ENCODE data around the gene ST7.

ST7 gene

DNA sequence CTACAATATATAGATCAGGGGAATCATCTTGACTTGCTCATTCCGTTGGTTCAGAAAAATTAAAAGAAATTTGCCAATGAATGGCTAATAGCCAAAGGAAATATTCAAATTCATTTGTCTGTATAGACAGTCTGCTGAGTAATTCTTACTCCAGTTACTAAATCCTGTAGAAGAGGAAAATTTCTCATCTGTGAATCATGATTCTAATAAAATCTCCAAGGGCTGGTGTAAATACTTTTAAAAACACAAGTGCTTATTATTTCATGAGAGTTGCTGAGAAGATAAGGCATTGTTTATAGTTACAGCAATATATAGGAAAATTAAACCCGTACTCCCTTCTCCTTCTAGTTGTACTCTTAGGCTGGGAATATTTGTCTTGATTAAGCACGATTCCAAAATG lies 316.6 kb downstream of the ST7 start:
- TF ChIP-seq, protein P1, sequence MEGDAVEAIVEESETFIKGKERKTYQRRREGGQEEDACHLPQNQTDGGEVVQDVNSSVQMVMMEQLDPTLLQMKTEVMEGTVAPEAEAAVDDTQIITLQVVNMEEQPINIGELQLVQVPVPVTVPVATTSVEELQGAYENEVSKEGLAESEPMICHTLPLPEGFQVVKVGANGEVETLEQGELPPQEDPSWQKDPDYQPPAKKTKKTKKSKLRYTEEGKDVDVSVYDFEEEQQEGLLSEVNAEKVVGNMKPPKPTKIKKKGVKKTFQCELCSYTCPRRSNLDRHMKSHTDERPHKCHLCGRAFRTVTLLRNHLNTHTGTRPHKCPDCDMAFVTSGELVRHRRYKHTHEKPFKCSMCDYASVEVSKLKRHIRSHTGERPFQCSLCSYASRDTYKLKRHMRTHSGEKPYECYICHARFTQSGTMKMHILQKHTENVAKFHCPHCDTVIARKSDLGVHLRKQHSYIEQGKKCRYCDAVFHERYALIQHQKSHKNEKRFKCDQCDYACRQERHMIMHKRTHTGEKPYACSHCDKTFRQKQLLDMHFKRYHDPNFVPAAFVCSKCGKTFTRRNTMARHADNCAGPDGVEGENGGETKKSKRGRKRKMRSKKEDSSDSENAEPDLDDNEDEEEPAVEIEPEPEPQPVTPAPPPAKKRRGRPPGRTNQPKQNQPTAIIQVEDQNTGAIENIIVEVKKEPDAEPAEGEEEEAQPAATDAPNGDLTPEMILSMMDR (conservative IDR thresholded peaks at IDR 0.05; ENCODE audit: control insufficient read depth, insufficient read depth, low read depth, low read length), result no peak
- H3K4me3 ChIP-seq (ENCODE audit: control insufficient read depth, low read depth, low read length), result no peak overlapping the region
- DNase-seq (ENCODE audit: low read depth), result peak; percentile 89

- TF ChIP-seq, protein P1 (conservative IDR thresholded peaks at IDR 0.05; ENCODE audit: control insufficient read depth, insufficient read depth, low read depth, low read length), result no peak
- DNase-seq (ENCODE audit: low read depth), result peak; percentile 97
- no peak overlapping the region for H3K4me3 ChIP-seq (ENCODE audit: control insufficient read depth, low read depth, low read length)
Measured at GRCh38 chr7:117270371-117270770, 317.1 kb downstream of the ST7 start.

DNA sequence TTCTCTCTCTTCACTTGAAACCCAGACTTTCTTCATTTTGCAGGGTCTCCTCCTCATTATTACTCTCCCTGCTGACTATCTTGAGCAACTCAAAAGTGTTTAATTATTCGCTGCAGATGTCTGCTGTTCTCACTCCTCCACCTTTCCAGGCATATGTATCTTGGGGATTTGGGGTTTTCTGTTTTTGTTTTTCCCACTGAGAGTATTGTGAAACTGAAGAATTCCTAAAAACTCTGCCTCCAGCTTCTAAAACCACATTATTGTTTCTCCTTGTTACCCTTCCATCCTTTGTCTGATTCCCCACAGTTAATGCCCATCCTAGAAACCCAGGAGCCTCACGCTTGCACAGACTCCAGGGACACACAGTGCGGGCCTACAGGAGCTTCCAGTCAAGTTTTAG lies 318.3 kb downstream of the ST7 start:
- TF ChIP-seq, protein P1 (conservative IDR thresholded peaks at IDR 0.05; ENCODE audit: control insufficient read depth, insufficient read depth, low read depth, low read length), result no peak
- no peak overlapping the region for H3K4me3 ChIP-seq (ENCODE audit: control insufficient read depth, low read depth, low read length)
- DNase-seq (ENCODE audit: low read depth), result peak; percentile 75

DNA sequence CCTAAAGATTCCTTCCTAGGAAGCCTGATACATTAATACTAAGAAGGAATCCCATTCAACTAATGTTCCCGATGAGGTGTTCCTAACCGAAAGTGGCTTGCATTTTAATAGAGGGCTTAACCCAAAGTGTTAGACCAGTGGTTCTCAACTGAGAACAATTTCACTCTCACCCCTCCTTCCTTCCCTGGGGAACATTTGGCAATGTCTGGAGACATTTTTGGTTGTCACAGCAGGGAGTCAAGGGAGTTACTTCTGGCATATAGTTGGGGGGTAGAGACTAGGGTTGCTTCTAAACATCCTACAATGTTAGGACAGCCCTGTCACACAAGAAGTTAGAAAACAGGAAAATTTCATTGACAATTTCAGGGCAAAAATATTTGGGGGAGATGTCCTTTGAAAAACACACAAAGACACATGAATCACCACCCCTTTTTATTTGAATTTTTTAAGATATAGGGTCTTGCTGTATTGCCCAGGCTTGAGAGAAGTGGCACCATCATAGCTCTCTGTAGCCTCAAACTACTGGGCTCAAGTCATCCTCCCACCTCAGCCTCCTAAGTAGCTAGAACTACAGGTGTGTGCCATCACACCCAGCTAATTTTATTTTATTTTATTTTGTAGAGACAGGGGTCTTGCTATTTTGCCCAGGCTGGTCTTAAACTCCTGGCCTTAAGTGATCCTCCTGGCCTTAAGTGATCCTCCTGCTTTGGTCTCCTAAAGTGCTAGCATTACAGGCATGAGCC lies 318.9 kb downstream of the ST7 start:
- no peak overlapping the region for H3K4me3 ChIP-seq (ENCODE audit: control insufficient read depth, low read depth, low read length)
- TF ChIP-seq, protein P1 (conservative IDR thresholded peaks at IDR 0.05; ENCODE audit: control insufficient read depth, insufficient read depth, low read depth, low read length), result no peak
- no peak for DNase-seq (ENCODE audit: low read depth)

- TF ChIP-seq, protein P1 (conservative IDR thresholded peaks at IDR 0.05; ENCODE audit: control insufficient read depth, insufficient read depth, low read depth, low read length), result no peak
- no peak overlapping the region for H3K4me3 ChIP-seq (ENCODE audit: control insufficient read depth, low read depth, low read length)
- no peak for DNase-seq (ENCODE audit: low read depth)
Measured at GRCh38 chr7:117273325-117273724, 320.0 kb downstream of the ST7 start.

DNA sequence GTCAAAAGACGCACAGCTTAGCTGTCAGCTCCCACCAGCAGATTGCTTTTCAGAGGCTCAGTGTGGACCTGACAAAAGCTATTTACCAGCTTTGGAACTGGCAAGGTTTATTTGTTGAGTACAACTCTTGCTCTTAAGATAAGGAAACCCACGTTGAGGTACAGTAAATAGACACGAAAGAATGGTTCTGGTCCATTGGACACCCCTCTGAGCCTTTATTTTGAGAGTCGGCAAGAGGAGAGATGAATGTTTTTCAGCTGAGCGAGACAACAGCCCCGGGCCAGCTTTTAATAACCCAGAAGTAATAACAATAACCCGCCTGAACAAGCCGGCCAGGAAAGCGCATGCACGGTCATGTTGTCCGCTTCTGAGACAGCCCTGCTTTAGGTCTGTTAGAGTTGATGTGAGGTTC lies 320.5 kb downstream of the ST7 start:
- DNase-seq (ENCODE audit: low read depth), result no peak
- TF ChIP-seq, protein P1 (conservative IDR thresholded peaks at IDR 0.05; ENCODE audit: control insufficient read depth, insufficient read depth, low read depth, low read length), result no peak
- H3K4me3 ChIP-seq (ENCODE audit: control insufficient read depth, low read depth, low read length), result no peak overlapping the region
